Gastroesophageal sphincter (tissue), 3 donors: ENCODE data around the gene C17orf67.

Experiments used
- CTCF ChIP-seq, 4 experiments: fragments of 200-600 bp in 2 of 4; fragments of 450-650 bp in 2 of 4; sonication (generic) in 1 of 4; IDR thresholded peaks; one replicate each; pipeline ENCODE4 v1.5.1; 2017 to 2019; ENCODE audit warnings: antibody characterized with exemption in 4 of 4, mild to moderate bottlenecking in 2 of 4, moderate library complexity in 2 of 4
- POLR2A ChIP-seq, 2 donors: fragments of 450-650 bp; IDR thresholded peaks; one replicate each; pipeline ENCODE4 v1.6.1; 2017; ENCODE audit warnings: antibody characterized with exemption in 2 of 2, mild to moderate bottlenecking in 2 of 2, moderate library complexity in 1 of 2
- POLR2AphosphoS5 ChIP-seq: sonication (generic); formaldehyde crosslinking; IDR thresholded peaks from one replicate; pipeline ENCODE4 v1.6.1; 2017; ENCODE audit warnings: antibody characterized with exemption

DNA sequence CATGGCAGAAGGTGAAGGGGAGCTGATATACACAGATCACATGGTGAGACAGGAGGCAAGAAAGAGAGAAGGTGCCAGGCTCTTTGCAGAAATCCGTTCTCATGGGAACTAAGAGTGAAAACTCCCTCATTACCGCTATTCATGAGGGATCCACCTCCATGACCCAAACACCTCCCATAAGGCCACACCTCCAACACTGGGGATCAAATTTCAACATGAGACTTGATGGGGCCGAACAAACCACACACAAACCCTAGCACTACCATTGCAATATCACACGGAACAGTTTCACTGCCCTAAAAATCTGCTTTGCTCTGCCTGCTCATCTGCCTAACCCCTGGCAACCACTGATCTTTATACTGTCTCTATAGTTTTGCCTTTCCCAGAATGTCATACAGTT lies 34.8 kb downstream of the C17orf67 start:
- TF ChIP-seq POLR2A (IDR thresholded peaks at IDR 0.05): no peak
- TF ChIP-seq POLR2AphosphoS5: no peak
- TF ChIP-seq CTCF (IDR thresholded peaks at IDR 0.05): no peak
